LNCaP clone FGC (cell line): Measurements from ENCODE around the gene ECE1.

ENCODE experiments used
- DNase-seq: peaks from one replicate; pipeline ENCODE4 v3.0.0-alpha.2; 2011; ENCODE audit warnings: low read depth
- H3K4me3 ChIP-seq: 2 replicates; pipeline ENCODE4 v1.5.1; 2011; ENCODE audit warnings: mild to moderate bottlenecking, low read depth, low read length, control low read depth
- CTCF ChIP-seq: IDR thresholded peaks from 2 replicates; pipeline ENCODE4 v1.5.1; 2012; ENCODE audit warnings: mild to moderate bottlenecking; ENCODE audit not compliant: control insufficient read depth, insufficient read depth; ENCODE audit errors: extremely low read depth

ECE1 gene

GRCh38 chr1:21295002-21295401, 4.7 kb upstream of the ECE1 start:
- no peak overlapping the region for H3K4me3 ChIP-seq
- DNase-seq, result no peak
- TF ChIP-seq CTCF, result no peak

GRCh38 chr1:21294266-21294989, 4.2 kb upstream of the ECE1 start:
- no peak for DNase-seq
- TF ChIP-seq CTCF, result no peak
- H3K4me3 ChIP-seq, result no peak overlapping the region

- no peak for DNase-seq
- H3K4me3 ChIP-seq, result no peak overlapping the region
- no peak for TF ChIP-seq CTCF
Observed at GRCh38 chr1:21293537-21294265, 3.4 kb upstream of the ECE1 start.

GRCh38 chr1:21292984-21293536, 2.8 kb upstream of the ECE1 start:
- H3K4me3 ChIP-seq, result no peak overlapping the region
- no peak for DNase-seq
- no peak for TF ChIP-seq CTCF

GRCh38 chr1:21292503-21292983, 2.3 kb upstream of the ECE1 start:
- TF ChIP-seq CTCF, result no peak
- no peak for DNase-seq
- no peak overlapping the region for H3K4me3 ChIP-seq

GRCh38 chr1:21291964-21292363, 1.7 kb upstream of the ECE1 start:
- no peak for TF ChIP-seq CTCF
- no peak for DNase-seq
- no peak overlapping the region for H3K4me3 ChIP-seq
